Subcutaneous adipose tissue (tissue), 4 donors: ENCODE data around the gene BMERB1. TPM values are rescaled to one million over a fixed set of nuclear protein-coding genes. Genes with fewer than 3 reads are reported as not detected.

Source experiments
- CTCF ChIP-seq: fragments of 450-650 bp; IDR thresholded peaks from one replicate; pipeline ENCODE4 v1.5.1; 2016; ENCODE audit warnings: low read depth, mild to moderate bottlenecking, control low read depth, antibody characterized with exemption, moderate library complexity
- total RNA-seq, 4 donors: library from RNA; depleted of rRNA; stranded (reverse); fragments of >200 nt; gene quantifications; one replicate each; pipeline ENCODE4 v1.1.0, GENCODE V29; 2016

The BMERB1 gene
- total RNA-seq, 4 donors from 2014 or later: 21.8 to 72.2 (median 34.9) TPM

- no peak for TF ChIP-seq CTCF
These were observed 7.6 kb upstream of the BMERB1 start for GRCh38 chr16:15426796-15427195.

- TF ChIP-seq CTCF: no peak
These were observed 6.6 kb upstream of the BMERB1 start for GRCh38 chr16:15427648-15428239.

GRCh38 chr16:15434079-15434424 lies 336 bp upstream of the BMERB1 start:
- TF ChIP-seq CTCF: no peak

GRCh38 chr16:15435216-15435864 lies 952 bp downstream of the BMERB1 start:
- no peak for TF ChIP-seq CTCF

GRCh38 chr16:15439102-15439501 lies 4.7 kb downstream of the BMERB1 start:
- no peak for TF ChIP-seq CTCF

GRCh38 chr16:15439521-15439920 lies 5.1 kb downstream of the BMERB1 start:
- no peak for TF ChIP-seq CTCF

- TF ChIP-seq CTCF: no peak
These were observed 6.5 kb downstream of the BMERB1 start for GRCh38 chr16:15440852-15441251.
